Stomach (tissue), 9 donors: Measurements from ENCODE around the gene ARRDC2. TPM values are rescaled to one million over a fixed set of nuclear protein-coding genes. Genes with fewer than 3 reads are reported as not detected.

Experiments used
- DNase-seq, 2 donors: peaks; one replicate each; pipeline versions ENCODE4 v3.0.0 to v3.0.0-alpha.2; 2013 to 2019
- H3K27ac ChIP-seq, 5 donors: fragments of 200-600 bp in 4 of 5; sonication (generic) in 4 of 5; one replicate each; pipeline ENCODE4 v1.5.1; 2013 to 2019; ENCODE audit warnings: mild to moderate bottlenecking in 1 of 5, moderate library complexity in 1 of 5
- H3K27me3 ChIP-seq, 3 donors: fragments of 200-600 bp; sonication (generic); one replicate each; pipeline ENCODE4 v1.5.1; 2017 to 2019; ENCODE audit warnings: mixed run types in 1 of 3
- H3K36me3 ChIP-seq, 4 donors: fragments of 200-600 bp; sonication (generic); 1 replicate in 3 of 4; 2 replicates in 1 of 4; pipeline ENCODE4 v1.5.1; 2016 to 2019
- H3K4me1 ChIP-seq, 4 donors: fragments of 200-600 bp; sonication (generic); one replicate each; pipeline ENCODE4 v1.5.1; 2016 to 2019
- H3K4me3 ChIP-seq, 4 donors: fragments of 200-600 bp; sonication (generic) in 3 of 4; one replicate each; pipeline ENCODE4 v1.5.1; 2016 to 2019; ENCODE audit warnings: mild to moderate bottlenecking in 1 of 4
- H3K9me3 ChIP-seq, 4 donors: fragments of 200-600 bp; sonication (generic); one replicate each; pipeline ENCODE4 v1.5.1; 2016 to 2019
- CTCF ChIP-seq, 7 experiments: fragments of 450-650 bp in 4 of 7; fragments of 200-600 bp in 3 of 7; sonication (generic) in 3 of 7; IDR thresholded peaks; one replicate each; pipeline ENCODE4 v1.5.1; 2016 to 2019; ENCODE audit warnings: antibody characterized with exemption in 7 of 7, control low read depth in 2 of 7, mild to moderate bottlenecking in 1 of 7
- EP300 ChIP-seq: sonication (generic); formaldehyde crosslinking; IDR thresholded peaks from one replicate; pipeline ENCODE4 v1.6.1; 2017; ENCODE audit warnings: antibody characterized with exemption
- POLR2A ChIP-seq, 4 donors: fragments of 450-650 bp; IDR thresholded peaks; one replicate each; pipeline ENCODE4 v1.6.1; 2016; ENCODE audit warnings: antibody characterized with exemption in 4 of 4, control low read depth in 2 of 4, mild to moderate bottlenecking in 1 of 4, moderate library complexity in 1 of 4
- POLR2AphosphoS5 ChIP-seq, 3 donors: sonication (generic); formaldehyde crosslinking; IDR thresholded peaks; one replicate each; pipeline ENCODE4 v1.6.1; 2016; ENCODE audit warnings: antibody characterized with exemption in 3 of 3
- WGBS, 5 donors: extraction: QIAGEN DNeasy Blood & Tissue Kit in 3 of 5; methylation state at CpG; one replicate each; pipeline versions ENCODE4 v1.1.5 to v1.1.7; 2013 to 2018; 5-methylcytosine and 5-hydroxymethylcytosine counted together
- intact Hi-C: fragments of 100-400 bp; cut with DNase I; formaldehyde crosslinking; loops from one replicate; pipeline ENCODE4 v1.15.1; 2023; ENCODE audit warnings: low total_unique reads
- polyA plus RNA-seq, 3 donors: library from polyadenylated mRNA; stranded (reverse); fragments of 200-250 nt; gene quantifications; one replicate each; pipeline ENCODE4 v1.2.3, GENCODE V29; 2013
- small RNA-seq, 4 donors: library from RNA; depleted of rRNA; stranded (forward); fragments of <200 nt; gene quantifications; one replicate each; pipeline ENCODE3, GENCODE V24; 2016
- total RNA-seq, 5 donors: library from RNA; depleted of rRNA; stranded (reverse); fragments of >200 nt; gene quantifications; one replicate each; pipeline versions ENCODE4 v1.1.0 to v1.2.3, GENCODE V29; 2014 to 2016
- donor health status: healthy with polysubstance abuse.
- donor health status: Bipolar disorder and iron deficiency.
- donor health status: healthy.

Gene ARRDC2
- total and polyA plus RNA-seq, 8 donors: 19.8 to 130 (median 36.3) TPM

DNA sequence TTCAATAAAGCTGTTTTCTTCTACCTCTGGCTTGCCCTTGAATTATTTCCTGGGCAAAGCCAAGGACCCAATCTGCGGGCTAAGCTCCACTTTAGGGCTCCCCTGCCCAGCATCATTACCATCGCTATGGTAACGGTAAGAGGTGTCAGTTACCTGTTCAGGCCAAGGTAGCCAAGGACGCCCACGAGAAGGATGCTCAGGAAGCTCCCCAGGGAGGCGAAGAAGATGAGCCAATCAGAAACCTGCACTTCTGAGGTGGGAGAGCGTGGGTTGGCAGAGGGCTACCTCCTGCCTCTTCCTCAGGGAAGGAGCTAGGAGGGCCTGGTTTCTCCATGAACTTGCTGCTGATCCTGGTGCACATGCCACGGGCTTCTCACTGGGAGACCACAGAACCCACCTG, 54.1 kb downstream of the ARRDC2 start:
- Histone ChIP-seq H3K27me3 (peaks cover 0 to 14% (median 0%) of the 10 kb centered on the region in 3 donors), H3K36me3 (no peaks in the 10 kb centered on the region), H3K4me1 (peaks cover 10 to 14% (median 14%) of the 10 kb centered on the region in 4 donors), H3K27ac (no peak overlapping the region), H3K4me3 (no peak overlapping the region), H3K9me3 (no peaks in the 10 kb centered on the region)
- WGBS, 5 donors: 41 to 56% (median 49%) methylated on average over 8 of the region's 8 CpGs
- intact Hi-C loops: no loop called here
- no peak for TF ChIP-seq EP300
- no peak for TF ChIP-seq POLR2AphosphoS5 (IDR thresholded peaks at IDR 0.05)
- TF ChIP-seq CTCF (IDR thresholded peaks at IDR 0.05): no peak
- TF ChIP-seq POLR2A (IDR thresholded peaks at IDR 0.05): no peak
- no peak for DNase-seq

- WGBS, 5 donors: 49 to 79% (median 64%) methylated on average over 5 of the region's 5 CpGs
- DNase-seq: no peak
- Histone ChIP-seq H3K9me3 (no peaks in the 10 kb centered on the region), H3K27me3 (peaks cover 0 to 14% (median 0%) of the 10 kb centered on the region in 3 donors), H3K36me3 (no peaks in the 10 kb centered on the region), H3K4me1 (peaks cover 2 to 4% (median 3%) of the 10 kb centered on the region in 4 donors), H3K4me3 (no peak overlapping the region), H3K27ac (no peak overlapping the region)
- no peak for TF ChIP-seq POLR2A (IDR thresholded peaks at IDR 0.05)
- TF ChIP-seq CTCF (IDR thresholded peaks at IDR 0.05): no peak
- TF ChIP-seq EP300: no peak
- no peak for TF ChIP-seq POLR2AphosphoS5 (IDR thresholded peaks at IDR 0.05)
- intact Hi-C loops: no loop called here
Observed at GRCh38 chr19:18063463-18063862, 55.5 kb downstream of the ARRDC2 start.

Small RNA genes lying within 50 kb of the gene (small RNA-seq; reads per million reads assigned to genes)
- 0 reads per million in 4 donors for gene RNA5SP468

Other genes starting within 250 kb of the ARRDC2 start
- 100 to 1,000 TPM in 1 of 5 donors, 10 to 100 TPM in 4; 11.9 to 117 (median 25.7) TPM for gene B3GNT3, start 213.0 kb upstream of the ARRDC2 start, total RNA-seq
- 10 to 100 TPM; 11.3 to 39.3 (median 11.3) TPM for gene B3GNT3, start 213.0 kb upstream of the ARRDC2 start, polyA plus RNA-seq
- not detected for gene INSL3, start 186.7 kb upstream of the ARRDC2 start, total RNA-seq
- under 1 TPM in 1 of 3 donors, not detected in 2; 0.23 TPM for gene INSL3, start 186.7 kb upstream of the ARRDC2 start, polyA plus RNA-seq
- 10 to 100 TPM in 2 of 5 donors, 1 to 10 TPM in 2, under 1 TPM in 1; 0.89 to 50.2 (median 3.9) TPM for gene JAK3, start 160.2 kb upstream of the ARRDC2 start, total RNA-seq
- 1 to 10 TPM; 2.3 to 3.2 (median 2.6) TPM for gene JAK3, start 160.2 kb upstream of the ARRDC2 start, polyA plus RNA-seq
- gene RPL18A, start 148.3 kb upstream of the ARRDC2 start, total RNA-seq: 1,000 to 10,000 TPM in 3 of 5 donors, 100 to 1,000 TPM in 2; 854 to 1,923 (median 1,089) TPM
- gene RPL18A, start 148.3 kb upstream of the ARRDC2 start, polyA plus RNA-seq: 1,000 to 10,000 TPM; 3,674 to 4,061 (median 3,993) TPM
- gene SLC5A5, start 136.2 kb upstream of the ARRDC2 start, total RNA-seq: 100 to 1,000 TPM in 2 of 5 donors, 10 to 100 TPM in 1, 1 to 10 TPM in 1, not detected in 1; 4.0 to 116 (median 70.7) TPM
- 10 to 100 TPM in 1 of 3 donors, 1 to 10 TPM in 2; 1.3 to 19.7 (median 1.4) TPM for gene SLC5A5, start 136.2 kb upstream of the ARRDC2 start, polyA plus RNA-seq
- gene CCDC124, start 75.2 kb upstream of the ARRDC2 start, total RNA-seq: 10 to 100 TPM; 15.8 to 98.7 (median 68.7) TPM
- 100 to 1,000 TPM; 107 to 149 (median 124) TPM for gene CCDC124, start 75.2 kb upstream of the ARRDC2 start, polyA plus RNA-seq
- not detected for gene KCNN1, start 41.1 kb upstream of the ARRDC2 start, total RNA-seq
- gene KCNN1, start 41.1 kb upstream of the ARRDC2 start, polyA plus RNA-seq: under 1 TPM in 2 of 3 donors, not detected in 1; 0.23 to 0.46 TPM
- gene IL12RB1, start 78.8 kb downstream of the ARRDC2 start, total RNA-seq: 1 to 10 TPM in 1 of 5 donors, under 1 TPM in 1, not detected in 3; 0.18 to 9.3 TPM
- gene IL12RB1, start 78.8 kb downstream of the ARRDC2 start, polyA plus RNA-seq: under 1 TPM in 2 of 3 donors, not detected in 1; 0.68 to 0.87 TPM
- 10 to 100 TPM in 3 of 5 donors, 1 to 10 TPM in 2; 1.7 to 29.0 (median 10.7) TPM for gene MAST3, start 89.6 kb downstream of the ARRDC2 start, total RNA-seq
- gene MAST3, start 89.6 kb downstream of the ARRDC2 start, polyA plus RNA-seq: 1 to 10 TPM; 1.8 to 4.0 (median 1.9) TPM
- 100 to 1,000 TPM in 1 of 5 donors, 10 to 100 TPM in 3, 1 to 10 TPM in 1; 6.6 to 490 (median 22.2) TPM for gene PIK3R2, start 145.0 kb downstream of the ARRDC2 start, total RNA-seq
- 1 to 10 TPM; 2.0 to 5.5 (median 2.6) TPM for gene PIK3R2, start 145.0 kb downstream of the ARRDC2 start, polyA plus RNA-seq
- gene IFI30, start 165.6 kb downstream of the ARRDC2 start, total RNA-seq: 100 to 1,000 TPM in 1 of 5 donors, 10 to 100 TPM in 3, not detected in 1; 37.3 to 199 (median 43.9) TPM
- 100 to 1,000 TPM in 1 of 3 donors, 10 to 100 TPM in 2; 53.2 to 103 (median 82.9) TPM for gene IFI30, start 165.6 kb downstream of the ARRDC2 start, polyA plus RNA-seq
- gene MPV17L2, start 185.0 kb downstream of the ARRDC2 start, total RNA-seq: 100 to 1,000 TPM in 1 of 5 donors, 10 to 100 TPM in 2, 1 to 10 TPM in 2; 5.9 to 200 (median 13.0) TPM
- 10 to 100 TPM; 11.6 to 15.4 (median 13.3) TPM for gene MPV17L2, start 185.0 kb downstream of the ARRDC2 start, polyA plus RNA-seq
- 1 to 10 TPM in 3 of 5 donors, under 1 TPM in 1, not detected in 1; 0.87 to 2.2 (median 1.7) TPM for gene RAB3A, start 195.9 kb downstream of the ARRDC2 start, total RNA-seq
- gene RAB3A, start 195.9 kb downstream of the ARRDC2 start, polyA plus RNA-seq: 1 to 10 TPM; 1.4 to 2.2 (median 2.0) TPM
- 10 to 100 TPM in 3 of 5 donors, 1 to 10 TPM in 1, under 1 TPM in 1; 0.87 to 25.4 (median 11.4) TPM for gene PDE4C, start 218.3 kb downstream of the ARRDC2 start, total RNA-seq
- under 1 TPM in 1 of 3 donors, not detected in 2; 0.95 TPM for gene PDE4C, start 218.3 kb downstream of the ARRDC2 start, polyA plus RNA-seq